ENCODE measurements around the gene ANTKMT.

ANTKMT gene

GRCh38 chr16:762595-763268, 41.8 kb downstream of the ANTKMT start:
- Histone ChIP-seq H3K9me3 (ENCODE audit: control insufficient read depth, insufficient read depth, low read length) (no peaks in the 10 kb centered on the region), H3K27ac (ENCODE audit: low read depth, low read length) (no peak overlapping the region), H3K4me1 (ENCODE audit: control insufficient read depth, insufficient read depth, low read length) (no peaks in the 10 kb centered on the region), H3K36me3 (ENCODE audit: control insufficient read depth, insufficient read depth, low read length) (no peaks in the 10 kb centered on the region), H3K4me3 (ENCODE audit: low read depth, low read length) (no peak overlapping the region), H3K27me3 (ENCODE audit: control insufficient read depth, insufficient read depth, low read length) (no peaks in the 10 kb centered on the region), H3K9ac (ENCODE audit: low read depth, low read length) (no peak overlapping the region)

GRCh38 chr16:763369-764183, 42.6 kb downstream of the ANTKMT start:
- Histone ChIP-seq H3K4me1 (ENCODE audit: control insufficient read depth, insufficient read depth, low read length) (no peaks in the 10 kb centered on the region), H3K36me3 (ENCODE audit: control insufficient read depth, insufficient read depth, low read length) (no peaks in the 10 kb centered on the region), H3K4me3 (ENCODE audit: low read depth, low read length) (no peak overlapping the region), H3K9me3 (ENCODE audit: control insufficient read depth, insufficient read depth, low read length) (no peaks in the 10 kb centered on the region), H3K27ac (ENCODE audit: low read depth, low read length) (no peak overlapping the region), H3K27me3 (ENCODE audit: control insufficient read depth, insufficient read depth, low read length) (no peaks in the 10 kb centered on the region), H3K9ac (ENCODE audit: low read depth, low read length) (no peak overlapping the region)

- Histone ChIP-seq H3K27me3 (ENCODE audit: control insufficient read depth, insufficient read depth, low read length) (no peaks in the 10 kb centered on the region), H3K36me3 (ENCODE audit: control insufficient read depth, insufficient read depth, low read length) (no peaks in the 10 kb centered on the region), H3K4me3 (ENCODE audit: low read depth, low read length) (no peak overlapping the region), H3K9ac (ENCODE audit: low read depth, low read length) (no peak overlapping the region), H3K27ac (ENCODE audit: low read depth, low read length) (no peak overlapping the region), H3K9me3 (ENCODE audit: control insufficient read depth, insufficient read depth, low read length) (no peaks in the 10 kb centered on the region), H3K4me1 (ENCODE audit: control insufficient read depth, insufficient read depth, low read length) (no peaks in the 10 kb centered on the region)
These were observed 43.3 kb downstream of the ANTKMT start for GRCh38 chr16:764184-764750.

DNA sequence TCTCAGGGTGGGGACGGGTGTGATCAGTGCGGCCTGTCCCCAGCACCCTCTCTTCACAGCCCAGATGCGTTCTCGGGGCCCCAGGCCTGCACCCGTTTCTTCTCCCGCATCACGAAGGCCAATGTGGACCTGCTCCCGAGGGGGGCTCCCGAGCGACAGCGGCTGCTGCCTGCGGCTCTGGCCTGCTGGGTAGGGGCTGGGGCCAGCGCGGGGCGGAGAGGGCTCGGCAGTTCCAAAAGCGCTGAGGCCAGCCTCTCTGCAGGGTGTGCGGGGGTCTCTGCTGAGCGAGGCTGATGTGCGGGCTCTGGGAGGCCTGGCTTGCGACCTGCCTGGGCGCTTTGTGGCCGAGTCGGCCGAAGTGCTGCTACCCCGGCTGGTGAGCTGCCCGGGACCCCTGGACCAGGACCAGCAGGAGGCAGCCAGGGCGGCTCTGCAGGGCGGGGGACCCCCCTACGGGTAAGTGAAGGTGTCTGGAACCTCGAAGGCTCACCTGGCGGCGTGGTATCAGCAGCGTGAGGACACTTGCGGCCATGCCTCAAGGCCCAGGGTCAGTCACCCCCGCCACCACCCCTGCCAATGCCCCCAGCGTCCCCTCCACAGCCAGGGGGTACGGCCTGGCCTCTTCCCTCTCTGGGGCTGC, 44.0 kb downstream of the ANTKMT start:
- Histone ChIP-seq H3K4me1 (ENCODE audit: control insufficient read depth, insufficient read depth, low read length) (no peaks in the 10 kb centered on the region), H3K4me3 (ENCODE audit: low read depth, low read length) (no peak overlapping the region), H3K9me3 (ENCODE audit: control insufficient read depth, insufficient read depth, low read length) (no peaks in the 10 kb centered on the region), H3K9ac (ENCODE audit: low read depth, low read length) (no peak overlapping the region), H3K36me3 (ENCODE audit: control insufficient read depth, insufficient read depth, low read length) (no peaks in the 10 kb centered on the region), H3K27ac (ENCODE audit: low read depth, low read length) (no peak overlapping the region), H3K27me3 (ENCODE audit: control insufficient read depth, insufficient read depth, low read length) (no peaks in the 10 kb centered on the region)

DNA sequence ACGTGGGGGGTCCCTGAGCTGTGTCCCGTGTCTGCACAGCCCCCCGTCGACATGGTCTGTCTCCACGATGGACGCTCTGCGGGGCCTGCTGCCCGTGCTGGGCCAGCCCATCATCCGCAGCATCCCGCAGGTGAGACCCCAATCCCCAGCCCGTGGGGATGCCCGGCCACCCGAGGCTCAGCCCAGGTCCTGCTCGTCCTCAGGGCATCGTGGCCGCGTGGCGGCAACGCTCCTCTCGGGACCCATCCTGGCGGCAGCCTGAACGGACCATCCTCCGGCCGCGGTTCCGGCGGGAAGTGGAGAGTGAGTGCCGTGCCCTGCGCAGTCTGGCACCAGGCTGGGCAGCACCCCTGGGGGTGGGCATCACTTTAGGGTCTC, 44.5 kb downstream of the ANTKMT start:
- Histone ChIP-seq H3K4me1 (ENCODE audit: control insufficient read depth, insufficient read depth, low read length) (no peaks in the 10 kb centered on the region), H3K36me3 (ENCODE audit: control insufficient read depth, insufficient read depth, low read length) (no peaks in the 10 kb centered on the region), H3K9me3 (ENCODE audit: control insufficient read depth, insufficient read depth, low read length) (no peaks in the 10 kb centered on the region), H3K27ac (ENCODE audit: low read depth, low read length) (no peak overlapping the region), H3K27me3 (ENCODE audit: control insufficient read depth, insufficient read depth, low read length) (no peaks in the 10 kb centered on the region), H3K4me3 (ENCODE audit: low read depth, low read length) (no peak overlapping the region), H3K9ac (ENCODE audit: low read depth, low read length) (no peak overlapping the region)

GRCh38 chr16:766008-766819, 45.3 kb downstream of the ANTKMT start:
- Histone ChIP-seq H3K4me3 (ENCODE audit: low read depth, low read length) (no peak overlapping the region), H3K9ac (ENCODE audit: low read depth, low read length) (no peak overlapping the region), H3K4me1 (ENCODE audit: control insufficient read depth, insufficient read depth, low read length) (no peaks in the 10 kb centered on the region), H3K9me3 (ENCODE audit: control insufficient read depth, insufficient read depth, low read length) (no peaks in the 10 kb centered on the region), H3K27ac (ENCODE audit: low read depth, low read length) (no peak overlapping the region), H3K27me3 (ENCODE audit: control insufficient read depth, insufficient read depth, low read length) (no peaks in the 10 kb centered on the region), H3K36me3 (ENCODE audit: control insufficient read depth, insufficient read depth, low read length) (no peaks in the 10 kb centered on the region)

DNA sequence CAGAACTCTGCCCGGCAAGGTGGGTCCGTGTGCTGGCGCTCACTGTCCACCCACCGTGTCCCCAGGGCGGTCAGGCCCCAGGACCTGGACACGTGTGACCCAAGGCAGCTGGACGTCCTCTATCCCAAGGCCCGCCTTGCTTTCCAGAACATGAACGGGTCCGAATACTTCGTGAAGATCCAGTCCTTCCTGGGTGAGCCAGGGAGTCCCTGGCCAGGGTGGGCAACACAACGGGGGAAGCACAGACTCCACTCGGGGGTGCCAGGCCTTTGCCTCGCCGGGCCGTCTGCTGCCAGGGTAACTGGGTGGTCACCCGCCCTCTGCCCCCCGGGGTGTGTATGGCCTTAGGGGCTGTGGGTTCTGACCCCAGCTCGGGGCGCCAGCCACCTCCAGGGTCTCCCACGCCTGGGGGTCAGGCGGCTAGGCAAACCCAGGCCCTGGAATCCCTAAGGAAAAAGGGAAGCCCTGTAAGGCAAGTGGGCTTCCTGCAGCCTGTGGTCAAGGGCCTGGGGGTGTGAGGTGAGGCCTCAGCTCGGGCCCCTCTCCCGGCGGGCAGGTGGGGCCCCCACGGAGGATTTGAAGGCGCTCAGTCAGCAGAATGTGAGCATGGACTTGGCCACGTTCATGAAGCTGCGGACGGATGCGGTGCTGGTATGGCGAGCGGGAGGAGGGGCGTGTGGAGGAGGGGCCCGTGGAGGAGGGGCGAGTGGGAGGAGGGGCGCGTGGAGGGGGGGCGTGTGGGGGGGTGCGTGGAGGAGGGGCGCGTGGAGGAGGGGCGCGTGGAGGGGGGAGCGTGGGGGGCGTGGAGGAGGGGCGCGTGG, 46.1 kb downstream of the ANTKMT start:
- Histone ChIP-seq H3K9me3 (ENCODE audit: control insufficient read depth, insufficient read depth, low read length) (no peaks in the 10 kb centered on the region), H3K27ac (ENCODE audit: low read depth, low read length) (no peak overlapping the region)

GRCh38 chr16:767743-768235, 46.8 kb downstream of the ANTKMT start:
- H3K4me1 ChIP-seq (ENCODE audit: control insufficient read depth, insufficient read depth, low read length) = no peaks in the 10 kb centered on the region
- no peaks in the 10 kb centered on the region for H3K9me3 ChIP-seq (ENCODE audit: control insufficient read depth, insufficient read depth, low read length)
- no peaks in the 10 kb centered on the region for H3K36me3 ChIP-seq (ENCODE audit: control insufficient read depth, insufficient read depth, low read length)
- H3K4me3 ChIP-seq (ENCODE audit: low read depth, low read length) = no peak overlapping the region
- H3K9ac ChIP-seq (ENCODE audit: low read depth, low read length) = no peak overlapping the region
- H3K27me3 ChIP-seq (ENCODE audit: control insufficient read depth, insufficient read depth, low read length) = no peaks in the 10 kb centered on the region
- H3K27ac ChIP-seq (ENCODE audit: low read depth, low read length) = no peak overlapping the region

More for the DNA sequence above, 46.1 kb downstream of the ANTKMT start:
- H3K4me1 ChIP-seq (ENCODE audit: control insufficient read depth, insufficient read depth, low read length) = no peaks in the 10 kb centered on the region
- no peak overlapping the region for H3K4me3 ChIP-seq (ENCODE audit: low read depth, low read length)
- no peaks in the 10 kb centered on the region for H3K36me3 ChIP-seq (ENCODE audit: control insufficient read depth, insufficient read depth, low read length)
- no peaks in the 10 kb centered on the region for H3K27me3 ChIP-seq (ENCODE audit: control insufficient read depth, insufficient read depth, low read length)
- H3K9ac ChIP-seq (ENCODE audit: low read depth, low read length) = no peak overlapping the region

- Histone ChIP-seq H3K9ac (ENCODE audit: low read depth, low read length) (no peak overlapping the region), H3K27me3 (ENCODE audit: control insufficient read depth, insufficient read depth, low read length) (no peaks in the 10 kb centered on the region), H3K4me3 (ENCODE audit: low read depth, low read length) (no peak overlapping the region), H3K4me1 (ENCODE audit: control insufficient read depth, insufficient read depth, low read length) (no peaks in the 10 kb centered on the region), H3K27ac (ENCODE audit: low read depth, low read length) (no peak overlapping the region), H3K9me3 (ENCODE audit: control insufficient read depth, insufficient read depth, low read length) (no peaks in the 10 kb centered on the region), H3K36me3 (ENCODE audit: control insufficient read depth, insufficient read depth, low read length) (no peaks in the 10 kb centered on the region)
These were observed 47.5 kb downstream of the ANTKMT start for GRCh38 chr16:768428-768827.
